ENCODE data around the gene CHIT1.

GRCh38 chr1:203278082-203278884 is 48.8 kb upstream of the CHIT1 start:
- TF ChIP-seq, protein P1, sequence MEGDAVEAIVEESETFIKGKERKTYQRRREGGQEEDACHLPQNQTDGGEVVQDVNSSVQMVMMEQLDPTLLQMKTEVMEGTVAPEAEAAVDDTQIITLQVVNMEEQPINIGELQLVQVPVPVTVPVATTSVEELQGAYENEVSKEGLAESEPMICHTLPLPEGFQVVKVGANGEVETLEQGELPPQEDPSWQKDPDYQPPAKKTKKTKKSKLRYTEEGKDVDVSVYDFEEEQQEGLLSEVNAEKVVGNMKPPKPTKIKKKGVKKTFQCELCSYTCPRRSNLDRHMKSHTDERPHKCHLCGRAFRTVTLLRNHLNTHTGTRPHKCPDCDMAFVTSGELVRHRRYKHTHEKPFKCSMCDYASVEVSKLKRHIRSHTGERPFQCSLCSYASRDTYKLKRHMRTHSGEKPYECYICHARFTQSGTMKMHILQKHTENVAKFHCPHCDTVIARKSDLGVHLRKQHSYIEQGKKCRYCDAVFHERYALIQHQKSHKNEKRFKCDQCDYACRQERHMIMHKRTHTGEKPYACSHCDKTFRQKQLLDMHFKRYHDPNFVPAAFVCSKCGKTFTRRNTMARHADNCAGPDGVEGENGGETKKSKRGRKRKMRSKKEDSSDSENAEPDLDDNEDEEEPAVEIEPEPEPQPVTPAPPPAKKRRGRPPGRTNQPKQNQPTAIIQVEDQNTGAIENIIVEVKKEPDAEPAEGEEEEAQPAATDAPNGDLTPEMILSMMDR (conservative IDR thresholded peaks at IDR 0.05; ENCODE audit: low read length), result no peak
- TF ChIP-seq EZH2phosphoT487 (IDR thresholded peaks at IDR 0.05; ENCODE audit: borderline replicate concordance, low read depth, low read length), result no peak

Measured in OCI-LY7 (cell line).